Tibial artery (tissue), 4 donors: Measurements from ENCODE around the gene NOTCH2NLA.
"Not testable (repeated sequence)": the region's sequence is repeated elsewhere in the genome, so short reads cannot be mapped to it uniquely, and the experiment has no call there.

Experiments used
- DNase-seq, 2 donors: peaks; one replicate each; pipeline ENCODE4 v3.0.0-alpha.2; 2019
- H3K27ac ChIP-seq, 2 donors: fragments of 200-600 bp; sonication (generic) in 1 of 2; 1 replicate in 1 of 2; 2 replicates in 1 of 2; pipeline ENCODE4 v1.5.1; 2018 to 2019; ENCODE audit warnings: mild to moderate bottlenecking in 1 of 2
- H3K27me3 ChIP-seq, 2 donors: fragments of 200-600 bp; sonication (generic) in 1 of 2; one replicate each; pipeline versions ENCODE4 v1.5.1 to v1.6.0; 2016 to 2019
- H3K36me3 ChIP-seq, 3 donors: fragments of 200-600 bp; sonication (generic) in 2 of 3; one replicate each; pipeline ENCODE4 v1.5.1; 2016 to 2019; ENCODE audit warnings: mild to moderate bottlenecking in 2 of 3
- H3K4me1 ChIP-seq, 4 donors: fragments of 200-600 bp; sonication (generic) in 2 of 4; 1 replicate in 3 of 4; 2 replicates in 1 of 4; pipeline ENCODE4 v1.5.1; 2016 to 2019
- H3K4me3 ChIP-seq, 2 donors: fragments of 200-600 bp; sonication (generic) in 1 of 2; 1 replicate in 1 of 2; 2 replicates in 1 of 2; pipeline ENCODE4 v1.5.1; 2018 to 2019; ENCODE audit warnings: mild to moderate bottlenecking in 2 of 2
- H3K9me3 ChIP-seq, 3 donors: fragments of 200-600 bp; sonication (generic) in 1 of 3; one replicate each; pipeline ENCODE4 v1.5.1; 2016 to 2019
- intact Hi-C: fragments of 100-400 bp; cut with DNase I; formaldehyde crosslinking; loops from one replicate; pipeline ENCODE4 v1.15.0; 2023; ENCODE audit warnings: low total_unique reads

Gene NOTCH2NLA

DNA sequence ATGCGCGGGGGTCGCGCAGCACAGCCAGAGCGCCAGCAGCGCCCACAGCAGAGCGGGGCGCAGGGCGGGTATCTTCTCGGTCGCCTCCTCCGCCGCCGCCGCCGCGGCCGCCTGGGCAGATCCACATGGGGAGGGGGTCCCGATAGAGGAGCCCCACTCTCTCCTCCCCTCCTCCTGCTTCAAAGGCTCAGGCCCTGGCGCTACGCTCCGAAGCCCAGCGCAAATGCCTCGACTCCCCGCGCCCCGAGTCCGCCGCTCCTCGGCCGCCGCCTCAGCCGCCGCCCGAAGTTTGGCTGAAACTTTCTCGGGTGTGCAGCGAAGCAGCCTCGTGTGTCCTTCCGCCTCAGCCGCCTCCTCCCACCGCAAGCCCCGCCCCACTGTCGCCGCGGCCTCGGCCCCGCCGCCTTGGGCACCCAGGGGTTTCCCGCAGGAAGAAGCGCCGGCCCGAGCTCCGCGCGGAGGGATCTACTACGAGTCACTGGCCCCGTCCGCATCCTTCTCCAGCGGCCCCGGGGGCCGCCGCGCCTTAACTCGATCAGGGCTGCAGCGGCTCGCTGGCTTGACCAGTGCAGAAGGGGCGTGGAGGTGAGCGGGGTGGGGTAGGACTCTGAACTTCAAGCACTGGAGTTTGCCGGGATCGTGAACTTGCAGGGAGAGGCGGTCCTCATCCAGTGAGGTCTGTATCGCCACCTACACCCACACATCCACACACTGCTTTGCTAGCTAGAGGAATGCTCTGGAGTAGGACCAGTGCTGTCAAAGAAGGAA, at the start of gene NOTCH2NLA:
Gene NOTCH2NLA (minus strand): TSS at position 312 of the 768 bp plus-strand sequence. CDS start 39,684 bp downstream, outside the sequence.
- DNase-seq = peak; percentile 22 to 70
- Histone ChIP-seq H3K4me3 (peak within 1 kb of the TSS; percentile 66 to 73), H3K27ac (peak within 1 kb of the TSS; percentile 88 to 92)
- H3K36me3 ChIP-seq, H3K9me3 ChIP-seq, intact Hi-C loops, H3K4me1 ChIP-seq, H3K27me3 ChIP-seq: not testable (repeated sequence)

DNA sequence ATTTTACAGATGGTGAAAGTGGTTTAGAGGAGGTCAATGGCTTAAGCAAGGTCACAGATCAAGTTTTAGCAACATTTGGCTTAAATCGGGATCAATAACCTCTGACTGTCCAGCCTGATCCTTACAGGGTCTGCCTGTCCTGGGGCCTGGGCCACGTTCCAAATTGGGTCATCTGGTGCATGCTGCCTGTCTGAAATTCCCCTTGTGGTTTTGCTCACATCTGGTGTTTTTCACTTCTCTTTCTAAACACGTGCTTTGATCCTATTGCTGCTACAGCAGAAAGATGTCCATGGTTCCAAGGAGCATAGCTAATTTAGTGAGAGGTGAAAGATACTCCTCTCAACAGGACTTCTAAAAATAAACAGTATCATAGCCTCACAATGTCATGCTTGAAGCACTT, 49.5 kb upstream of the NOTCH2NLA start:
- H3K27ac ChIP-seq, H3K4me3 ChIP-seq, intact Hi-C loops, H3K36me3 ChIP-seq, H3K4me1 ChIP-seq, DNase-seq, H3K27me3 ChIP-seq, H3K9me3 ChIP-seq: not testable (repeated sequence)

DNA sequence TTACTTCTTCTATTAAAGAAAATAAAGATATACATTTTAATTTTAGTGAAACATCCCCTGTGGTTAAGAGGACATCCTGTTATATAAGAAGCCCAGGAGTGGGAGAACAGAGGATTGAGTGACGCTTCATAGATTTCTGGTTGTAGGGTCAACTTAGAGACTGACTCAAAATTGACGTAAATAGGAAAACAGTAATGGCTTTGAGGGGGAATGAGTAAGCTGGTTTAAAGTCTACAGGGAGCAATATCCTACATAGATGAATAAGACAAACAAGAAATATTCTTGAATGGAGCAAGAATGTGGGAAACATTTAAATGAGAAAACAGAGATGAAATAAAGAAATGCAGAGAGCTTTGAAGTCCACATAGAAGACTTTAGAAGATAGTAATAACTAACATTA, 48.3 kb upstream of the NOTCH2NLA start:
- H3K27ac ChIP-seq, H3K27me3 ChIP-seq, H3K36me3 ChIP-seq, H3K4me1 ChIP-seq, DNase-seq, intact Hi-C loops, H3K4me3 ChIP-seq, H3K9me3 ChIP-seq: not testable (repeated sequence)

DNA sequence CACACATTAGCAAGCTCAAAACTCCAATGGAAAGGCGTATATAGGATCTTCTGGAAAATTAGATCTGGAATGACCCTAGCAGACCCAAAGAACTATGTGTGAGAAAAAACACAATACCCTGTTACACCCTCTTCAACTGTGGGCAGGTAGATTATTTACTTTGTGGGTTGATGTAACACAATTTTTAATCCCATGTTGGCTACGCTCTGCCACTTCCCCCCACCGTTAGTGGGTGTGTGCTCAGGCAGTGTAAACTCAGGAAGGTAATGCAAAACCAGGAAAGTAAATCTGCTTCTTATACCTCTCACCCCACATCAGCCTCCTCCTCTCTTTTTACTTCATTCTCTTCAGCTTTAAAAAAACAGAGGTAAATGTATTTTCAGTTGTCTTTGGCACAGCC, 45.3 kb upstream of the NOTCH2NLA start:
- H3K27me3 ChIP-seq, H3K27ac ChIP-seq, H3K9me3 ChIP-seq, DNase-seq, H3K4me3 ChIP-seq, H3K36me3 ChIP-seq, H3K4me1 ChIP-seq, intact Hi-C loops: not testable (repeated sequence)

DNA sequence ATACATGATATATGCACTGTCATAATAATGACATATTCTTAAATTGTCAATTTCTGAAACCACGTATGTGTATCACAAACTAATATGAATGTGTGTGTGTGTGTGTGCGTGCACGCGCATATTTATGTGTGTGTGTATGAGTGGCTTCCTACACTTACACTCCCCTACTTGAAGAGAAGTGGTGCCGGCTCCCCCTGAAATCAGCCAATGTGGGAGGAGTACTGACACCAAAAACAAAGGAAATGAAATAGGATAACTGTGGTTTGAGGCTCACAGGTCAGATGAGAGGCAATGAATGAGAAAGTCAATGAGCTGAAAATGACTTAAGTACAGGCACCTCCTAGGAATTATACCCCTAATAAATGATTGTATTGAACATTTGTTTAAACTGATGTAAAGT, 44.4 kb upstream of the NOTCH2NLA start:
- H3K36me3 ChIP-seq, DNase-seq, intact Hi-C loops: not testable (repeated sequence)

DNA sequence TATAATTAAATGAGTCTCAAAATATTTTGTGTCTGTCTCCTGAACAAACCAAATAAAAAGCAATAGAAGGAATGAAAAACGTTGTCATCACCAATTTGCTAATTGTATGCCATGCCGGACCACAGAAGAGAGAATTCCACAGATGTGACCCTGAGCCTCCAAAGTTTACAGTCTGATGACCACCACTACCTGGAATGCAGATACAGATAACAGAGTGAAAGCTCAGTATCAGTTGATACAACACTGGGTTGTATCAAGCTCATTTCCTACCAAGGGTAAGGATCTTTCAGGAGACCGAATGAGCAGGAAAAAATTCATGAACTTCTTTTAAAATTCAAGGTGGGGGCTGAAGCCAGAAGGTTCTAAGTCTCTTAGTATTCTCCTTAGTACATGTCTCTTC, 43.9 kb upstream of the NOTCH2NLA start:
- H3K27me3 ChIP-seq, H3K4me1 ChIP-seq, H3K9me3 ChIP-seq, H3K36me3 ChIP-seq, H3K4me3 ChIP-seq, H3K27ac ChIP-seq, intact Hi-C loops, DNase-seq: not testable (repeated sequence)

More for the DNA sequence above, 44.4 kb upstream of the NOTCH2NLA start:
- not testable (repeated sequence) for H3K9me3 ChIP-seq, H3K27me3 ChIP-seq, H3K4me1 ChIP-seq, H3K4me3 ChIP-seq, H3K27ac ChIP-seq

DNA sequence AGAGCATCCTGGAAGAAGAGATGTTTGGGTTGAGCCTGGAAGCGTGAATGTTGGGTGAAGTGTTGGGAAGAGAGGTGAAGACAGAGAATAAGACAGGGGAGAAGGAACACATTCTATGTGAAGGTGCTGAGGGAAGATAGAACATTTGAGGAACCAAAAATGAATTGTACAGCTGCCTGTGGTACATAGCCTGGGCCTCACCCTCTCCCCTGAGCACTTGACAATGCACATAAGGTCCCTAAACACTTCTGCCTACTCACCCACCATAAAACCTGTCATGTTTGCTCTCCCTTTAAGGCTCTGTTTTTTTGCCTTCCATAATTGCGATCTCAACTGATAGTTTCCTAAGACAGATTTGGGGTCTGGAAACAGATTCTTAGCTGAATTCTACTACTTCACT, 43.2 kb upstream of the NOTCH2NLA start:
- H3K4me3 ChIP-seq, H3K36me3 ChIP-seq, DNase-seq, H3K9me3 ChIP-seq, H3K27me3 ChIP-seq, intact Hi-C loops, H3K27ac ChIP-seq, H3K4me1 ChIP-seq: not testable (repeated sequence)

DNA sequence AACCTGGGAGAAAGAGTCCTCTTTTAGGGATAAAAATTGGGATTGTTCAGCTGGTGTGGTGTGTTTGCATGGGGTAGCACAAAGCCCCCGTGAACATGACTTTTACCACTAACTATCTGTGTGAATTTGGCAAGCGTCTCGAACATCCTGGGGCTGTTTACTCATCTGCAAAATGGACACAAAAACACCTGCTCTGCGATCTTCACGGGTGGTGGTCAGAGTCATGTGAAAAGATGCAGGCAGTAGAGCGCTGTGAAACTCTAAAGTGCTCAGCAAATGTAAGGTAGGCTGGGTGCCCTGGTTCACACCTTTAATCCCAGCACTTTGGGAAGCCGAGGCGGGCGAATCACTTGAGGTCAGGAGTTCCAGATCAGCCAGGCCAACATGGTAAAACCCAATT, 41.3 kb upstream of the NOTCH2NLA start:
- intact Hi-C loops, H3K4me3 ChIP-seq, DNase-seq, H3K36me3 ChIP-seq, H3K4me1 ChIP-seq, H3K27ac ChIP-seq, H3K9me3 ChIP-seq, H3K27me3 ChIP-seq: not testable (repeated sequence)

DNA sequence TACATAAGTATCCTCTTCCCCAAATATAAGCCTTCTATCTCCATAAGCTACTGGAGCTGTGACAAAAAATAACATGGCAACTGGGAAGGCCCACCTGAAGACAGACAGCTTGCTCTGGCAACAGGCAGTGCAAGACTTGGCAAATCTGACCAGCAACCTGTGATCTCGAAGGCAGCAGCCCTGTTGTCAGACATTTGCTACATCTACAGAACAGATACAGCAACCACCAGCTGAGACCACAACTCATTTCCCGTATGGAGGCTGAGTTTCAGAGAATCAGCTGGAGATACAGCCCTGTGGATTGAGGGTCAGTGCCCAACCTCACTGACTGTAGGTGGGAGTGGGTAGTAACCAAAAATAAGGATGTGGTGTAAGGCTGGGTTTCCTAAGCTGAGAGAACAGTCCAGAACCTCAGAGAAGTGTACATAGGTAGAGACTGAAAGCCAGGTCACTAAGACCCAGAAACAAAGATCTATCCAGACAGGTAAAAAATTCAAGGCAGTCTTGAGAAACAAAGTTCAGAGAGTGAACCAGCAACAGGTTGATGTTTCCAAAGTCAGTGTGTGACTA, 37.4 kb upstream of the NOTCH2NLA start:
- H3K9me3 ChIP-seq, intact Hi-C loops: not testable (repeated sequence)

DNA sequence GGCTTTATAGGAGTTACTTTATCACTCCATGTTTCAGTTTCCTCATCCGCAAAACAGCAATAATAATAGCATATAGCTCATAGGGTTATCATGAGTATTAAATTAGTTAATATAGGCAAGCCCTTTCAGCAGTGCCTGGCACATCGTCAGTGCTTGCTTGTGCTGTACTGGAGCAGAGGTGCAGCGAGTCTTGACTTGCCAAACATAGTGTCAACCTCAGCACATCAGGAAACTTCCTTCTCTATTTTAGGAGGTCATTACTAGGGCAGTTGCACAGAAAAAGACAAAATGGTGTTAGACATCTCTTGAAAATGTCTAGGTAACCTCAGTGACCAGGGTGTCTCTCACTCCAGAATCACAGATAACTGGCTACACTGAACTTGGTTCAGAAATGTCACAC, 35.9 kb upstream of the NOTCH2NLA start:
- DNase-seq, H3K36me3 ChIP-seq, H3K4me3 ChIP-seq, H3K4me1 ChIP-seq, H3K27me3 ChIP-seq, H3K27ac ChIP-seq, intact Hi-C loops, H3K9me3 ChIP-seq: not testable (repeated sequence)

More for the DNA sequence above, 37.4 kb upstream of the NOTCH2NLA start:
- H3K27me3 ChIP-seq, H3K4me1 ChIP-seq, DNase-seq, H3K4me3 ChIP-seq, H3K36me3 ChIP-seq, H3K27ac ChIP-seq: not testable (repeated sequence)

DNA sequence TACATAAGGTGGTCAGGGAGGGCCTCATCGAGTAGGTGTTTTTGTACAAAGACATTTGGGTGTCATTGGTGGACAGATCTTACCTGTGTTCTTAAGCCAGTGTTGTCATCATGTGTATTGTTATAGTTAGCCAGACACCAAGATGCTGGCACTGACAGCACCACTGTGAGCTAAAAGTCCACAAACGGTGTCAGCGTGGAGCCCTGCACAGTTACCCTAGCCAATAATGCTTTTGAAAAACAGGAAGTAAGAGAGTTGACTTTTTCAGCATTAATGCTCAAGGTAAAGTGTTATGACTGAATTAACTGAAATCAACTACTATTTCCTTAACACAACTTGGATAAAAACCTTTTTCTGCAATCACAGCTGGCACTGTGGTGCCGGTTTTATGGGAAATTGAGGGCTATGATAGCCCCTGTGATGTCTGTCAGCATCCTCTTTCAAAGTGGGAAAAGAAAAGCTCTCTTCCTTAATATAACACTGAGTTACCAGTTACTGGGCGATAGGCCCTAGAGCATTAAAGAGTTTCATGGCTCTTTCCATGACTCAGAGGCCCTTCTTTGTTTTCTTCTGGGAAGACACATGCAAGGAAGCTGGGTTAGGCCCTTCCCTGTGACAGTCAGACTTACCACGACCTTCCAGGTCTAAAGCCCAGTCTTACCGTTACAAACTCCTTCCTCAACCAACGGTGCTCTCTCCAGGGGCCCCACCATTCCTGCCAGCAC, 31.3 kb upstream of the NOTCH2NLA start:
- H3K4me3 ChIP-seq, intact Hi-C loops, H3K4me1 ChIP-seq, H3K27me3 ChIP-seq, H3K9me3 ChIP-seq, DNase-seq, H3K27ac ChIP-seq, H3K36me3 ChIP-seq: not testable (repeated sequence)

DNA sequence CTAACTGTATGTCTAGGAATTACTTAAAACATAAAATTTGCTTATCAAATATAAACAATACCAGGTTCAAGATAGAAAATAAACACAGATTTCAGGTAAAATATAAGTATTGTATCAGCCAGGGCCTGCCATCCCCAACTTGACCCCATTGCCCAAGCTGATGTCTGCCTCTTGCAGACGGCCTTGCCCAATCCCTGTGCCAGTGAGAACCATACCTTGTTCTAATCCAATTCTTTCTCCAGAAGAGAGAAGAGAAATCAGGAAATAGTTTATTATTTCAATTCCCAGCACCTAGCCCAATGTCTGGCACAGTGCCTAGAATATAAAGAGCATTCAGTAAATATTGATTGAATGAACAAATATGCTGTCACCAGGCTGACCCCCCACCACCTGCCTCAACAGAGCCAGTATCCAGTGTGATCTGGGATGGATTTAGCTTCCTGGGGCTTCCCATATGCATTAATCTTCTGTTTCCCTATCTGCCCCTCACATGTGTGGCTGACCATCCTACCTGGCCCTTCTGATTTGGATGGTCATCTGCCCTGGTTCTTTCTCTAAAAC, 29.3 kb upstream of the NOTCH2NLA start:
- H3K4me3 ChIP-seq, H3K4me1 ChIP-seq, intact Hi-C loops: not testable (repeated sequence)

DNA sequence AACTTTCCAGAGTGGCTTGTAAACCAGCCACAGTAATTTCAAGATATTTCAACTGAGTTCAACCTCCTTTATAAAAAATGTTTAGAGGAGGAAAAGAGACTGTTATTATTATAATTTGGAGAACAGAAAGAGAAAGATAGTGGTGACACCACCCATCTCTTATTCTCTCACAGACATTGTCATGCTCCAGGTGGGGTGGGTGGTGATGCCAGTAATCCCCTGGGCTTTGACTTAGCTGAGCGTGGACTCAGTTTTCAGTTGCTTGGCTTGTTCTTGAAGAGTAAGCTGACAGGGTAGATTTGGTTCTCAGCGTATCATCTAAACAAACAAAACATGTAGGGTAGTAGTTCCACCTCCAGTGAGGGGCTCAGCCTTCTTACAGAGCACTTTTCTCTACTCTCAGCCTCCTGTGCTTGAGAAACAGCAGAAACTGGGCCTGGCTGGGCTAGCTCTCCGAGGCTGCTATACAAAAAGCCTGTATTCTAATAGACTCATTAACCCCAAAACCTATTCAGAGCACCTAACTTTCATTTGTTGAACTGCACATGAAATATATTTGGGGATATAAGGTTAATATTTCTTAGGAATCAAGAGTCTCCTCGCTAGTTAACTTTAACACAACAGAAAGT, 25.9 kb upstream of the NOTCH2NLA start:
- DNase-seq, H3K27ac ChIP-seq, H3K4me1 ChIP-seq, intact Hi-C loops, H3K36me3 ChIP-seq, H3K27me3 ChIP-seq, H3K9me3 ChIP-seq, H3K4me3 ChIP-seq: not testable (repeated sequence)

More for the DNA sequence above, 29.3 kb upstream of the NOTCH2NLA start:
- H3K9me3 ChIP-seq, H3K27ac ChIP-seq, H3K27me3 ChIP-seq, DNase-seq, H3K36me3 ChIP-seq: not testable (repeated sequence)
